ENCODE measurements around the gene C19orf25. TPM values are rescaled to one million over a fixed set of nuclear protein-coding genes. Genes with fewer than 3 reads are reported as not detected.
A peak's percentile ranks its signal among the peaks of the same experiment; 100 is the strongest.
"Not testable (repeated sequence)": the region's sequence is repeated elsewhere in the genome, so short reads cannot be mapped to it uniquely, and the experiment has no call there.

C19orf25 gene
- total RNA-seq, 2 donors from 2014 or later = 54.0 to 93.0 TPM

DNA sequence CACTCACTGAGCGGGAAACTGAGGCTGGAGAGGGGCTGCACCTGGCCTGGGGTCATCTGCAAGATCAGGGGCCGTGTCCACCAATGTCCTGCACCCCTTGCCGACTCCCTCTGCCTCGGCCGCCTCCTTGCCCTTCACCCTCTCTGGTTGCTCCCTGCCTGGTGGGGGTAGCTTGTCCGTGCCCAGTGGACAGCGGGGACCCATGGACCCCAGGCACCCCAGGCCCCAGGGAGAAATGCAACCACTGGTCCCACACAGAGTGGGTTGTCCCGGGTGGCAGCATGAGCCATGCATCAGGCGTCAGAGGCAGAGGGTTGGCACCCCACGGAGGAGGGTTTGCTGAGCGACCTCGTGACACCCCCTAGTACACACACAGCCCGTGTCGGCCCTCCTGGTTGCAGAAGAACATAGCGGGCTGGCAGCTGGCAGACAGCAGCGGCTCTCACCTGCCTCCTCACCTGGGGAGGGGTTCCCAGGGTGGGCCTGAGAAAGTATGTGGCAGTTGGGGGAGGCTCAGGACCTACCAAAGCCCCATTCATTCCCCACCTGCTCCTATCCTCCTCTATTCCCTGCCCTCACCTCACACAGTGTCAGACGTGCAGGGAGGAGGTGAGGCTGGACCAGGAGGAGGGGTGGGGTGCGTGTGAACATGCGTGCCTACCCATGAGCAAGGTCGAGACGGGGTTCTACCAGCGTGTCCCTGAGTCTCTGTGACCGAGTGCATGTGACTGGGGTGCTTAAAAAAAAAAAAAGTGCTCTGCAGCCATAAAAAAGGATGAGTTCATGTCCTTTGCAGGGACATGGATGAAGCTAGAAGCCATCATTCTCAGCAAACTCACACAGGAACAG lies 25.1 kb upstream of the C19orf25 start:
- WGBS = 52% methylated on average over 23 of the region's 23 CpGs
- peaks cover 14% of the 10 kb centered on the region for H3K27me3 ChIP-seq (replicated peaks; ENCODE audit: insufficient read depth)
- TF ChIP-seq, protein P1, sequence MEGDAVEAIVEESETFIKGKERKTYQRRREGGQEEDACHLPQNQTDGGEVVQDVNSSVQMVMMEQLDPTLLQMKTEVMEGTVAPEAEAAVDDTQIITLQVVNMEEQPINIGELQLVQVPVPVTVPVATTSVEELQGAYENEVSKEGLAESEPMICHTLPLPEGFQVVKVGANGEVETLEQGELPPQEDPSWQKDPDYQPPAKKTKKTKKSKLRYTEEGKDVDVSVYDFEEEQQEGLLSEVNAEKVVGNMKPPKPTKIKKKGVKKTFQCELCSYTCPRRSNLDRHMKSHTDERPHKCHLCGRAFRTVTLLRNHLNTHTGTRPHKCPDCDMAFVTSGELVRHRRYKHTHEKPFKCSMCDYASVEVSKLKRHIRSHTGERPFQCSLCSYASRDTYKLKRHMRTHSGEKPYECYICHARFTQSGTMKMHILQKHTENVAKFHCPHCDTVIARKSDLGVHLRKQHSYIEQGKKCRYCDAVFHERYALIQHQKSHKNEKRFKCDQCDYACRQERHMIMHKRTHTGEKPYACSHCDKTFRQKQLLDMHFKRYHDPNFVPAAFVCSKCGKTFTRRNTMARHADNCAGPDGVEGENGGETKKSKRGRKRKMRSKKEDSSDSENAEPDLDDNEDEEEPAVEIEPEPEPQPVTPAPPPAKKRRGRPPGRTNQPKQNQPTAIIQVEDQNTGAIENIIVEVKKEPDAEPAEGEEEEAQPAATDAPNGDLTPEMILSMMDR (IDR thresholded peaks at IDR 0.05) = no peak
- TF ChIP-seq POLR2A (IDR thresholded peaks at IDR 0.05) = no peak
- TF ChIP-seq POLR2AphosphoS5 (IDR thresholded peaks at IDR 0.05) = no peak
- no peaks in the 10 kb centered on the region for H3K36me3 ChIP-seq
- intact Hi-C loops (cut with DNase I) = loop anchor here (5.0 kb wide), 1 partner anchor 227 kb away; the partner anchor contains the start of gene FAM174C
- H3K4me3 ChIP-seq = no peak overlapping the region
- H3K27ac ChIP-seq = no peak overlapping the region
- no peaks in the 10 kb centered on the region for H3K9me3 ChIP-seq
- no peaks in the 10 kb centered on the region for H3K4me1 ChIP-seq (replicated peaks)
- no peak for DNase-seq (ENCODE audit: low spot score)

DNA sequence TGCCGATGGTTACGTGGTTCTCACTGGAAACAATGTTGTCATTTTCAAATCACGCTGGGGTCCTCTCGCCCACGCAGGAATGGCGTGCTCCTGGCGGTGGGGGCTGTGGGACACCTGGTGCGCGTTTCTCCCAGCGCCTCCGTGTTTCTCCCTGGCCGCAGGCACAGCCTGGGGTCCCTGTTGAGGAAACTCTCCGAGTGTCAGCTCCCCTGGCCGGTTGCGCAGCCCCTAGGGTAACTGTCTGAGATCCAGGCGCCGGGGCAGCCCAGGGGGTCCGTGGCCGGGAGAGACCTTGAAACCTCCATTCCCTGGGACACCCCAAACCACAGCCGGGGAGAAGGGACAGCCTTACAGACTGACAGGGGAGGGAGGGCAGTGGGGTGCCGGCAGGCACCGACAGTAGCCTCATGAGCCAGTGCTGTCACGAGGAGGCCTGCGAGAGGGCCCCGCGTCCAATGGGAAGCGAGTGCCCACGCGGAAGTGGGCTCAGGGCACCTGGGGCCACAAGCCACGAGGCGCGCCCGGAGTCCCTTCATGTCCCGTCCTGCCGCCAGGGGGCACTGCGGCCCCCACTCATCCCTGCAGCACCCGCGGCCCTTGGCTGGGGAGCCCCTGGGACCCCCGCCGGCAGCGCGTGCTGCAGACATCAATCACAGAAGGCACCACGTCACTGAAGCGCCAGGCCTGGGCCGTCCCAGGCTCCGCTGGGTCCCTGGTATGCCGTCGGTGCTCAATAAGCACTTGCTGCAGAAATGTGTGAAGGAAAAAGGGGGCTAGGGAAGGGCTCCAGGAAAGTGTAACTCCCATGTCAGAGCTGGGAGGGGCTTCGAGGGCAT lies 24.3 kb upstream of the C19orf25 start:
- no peak overlapping the region for H3K4me3 ChIP-seq
- no peak for DNase-seq (ENCODE audit: low spot score)
- 8% methylated on average over 49 of the region's 49 CpGs for WGBS

DNA sequence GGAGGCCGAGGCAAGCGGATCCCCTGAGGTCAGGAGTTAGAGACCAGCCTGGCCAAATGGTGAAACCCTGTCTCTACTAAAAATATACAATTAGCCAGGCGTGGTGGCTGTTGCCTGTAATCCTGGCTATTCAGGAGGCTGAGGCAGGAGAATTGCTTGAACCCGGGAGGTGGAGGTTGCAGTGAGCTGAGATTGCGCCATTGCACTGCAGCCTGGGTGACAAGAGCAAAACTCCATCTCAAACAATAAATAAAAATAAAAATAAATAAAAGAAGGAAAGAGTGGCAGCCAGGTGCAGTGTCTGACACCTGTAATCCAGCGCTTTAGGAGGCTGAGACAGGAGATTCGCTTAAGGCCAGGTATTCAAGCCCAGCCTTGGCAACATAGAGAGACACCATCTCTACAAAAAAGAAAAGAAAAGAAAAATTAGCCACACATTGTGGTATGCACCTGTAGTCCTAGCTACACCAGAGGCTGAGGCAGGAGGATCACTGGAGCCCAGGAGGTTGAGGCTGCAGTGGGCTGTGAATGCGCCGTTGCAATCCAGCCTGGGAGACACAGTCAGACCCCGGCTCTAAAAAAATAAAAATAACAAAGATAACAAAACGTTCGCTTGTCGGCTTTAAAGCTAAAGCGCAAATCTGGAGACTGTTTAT lies 23.5 kb upstream of the C19orf25 start:
- 61% methylated on average over 14 of the region's 14 CpGs for WGBS
- DNase-seq (ENCODE audit: low spot score) = no peak
- no peak overlapping the region for H3K4me3 ChIP-seq
- peaks cover 14% of the 10 kb centered on the region for H3K27me3 ChIP-seq (replicated peaks; ENCODE audit: insufficient read depth)
- no peak overlapping the region for H3K27ac ChIP-seq
- TF ChIP-seq POLR2AphosphoS5 (IDR thresholded peaks at IDR 0.05) (no peak), POLR2A (IDR thresholded peaks at IDR 0.05) (no peak)
- TF ChIP-seq, protein P1 (IDR thresholded peaks at IDR 0.05) = no peak
- intact Hi-C loops (cut with DNase I) = loop anchor here (5.0 kb wide), 1 partner anchor 225 kb away; the partner anchor contains the start of gene FAM174C
- H3K36me3 ChIP-seq = no peaks in the 10 kb centered on the region
- H3K9me3 ChIP-seq = no peaks in the 10 kb centered on the region
- no peaks in the 10 kb centered on the region for H3K4me1 ChIP-seq (replicated peaks)

More for the DNA sequence above, 24.3 kb upstream of the C19orf25 start:
- H3K4me1 ChIP-seq (replicated peaks) = no peaks in the 10 kb centered on the region
- H3K36me3 ChIP-seq = no peaks in the 10 kb centered on the region
- no peaks in the 10 kb centered on the region for H3K9me3 ChIP-seq
- peaks cover 14% of the 10 kb centered on the region for H3K27me3 ChIP-seq (replicated peaks; ENCODE audit: insufficient read depth)
- TF ChIP-seq POLR2A (IDR thresholded peaks at IDR 0.05) (peak; percentile 10), POLR2AphosphoS5 (IDR thresholded peaks at IDR 0.05) (no peak)
- TF ChIP-seq, protein P1 (IDR thresholded peaks at IDR 0.05) = peak; percentile 40 to 70 (median 43)
- intact Hi-C loops (cut with DNase I) = loop anchor here (5.0 kb wide), 1 partner anchor 226 kb away; the partner anchor contains the start of gene FAM174C
- no peak overlapping the region for H3K27ac ChIP-seq

DNA sequence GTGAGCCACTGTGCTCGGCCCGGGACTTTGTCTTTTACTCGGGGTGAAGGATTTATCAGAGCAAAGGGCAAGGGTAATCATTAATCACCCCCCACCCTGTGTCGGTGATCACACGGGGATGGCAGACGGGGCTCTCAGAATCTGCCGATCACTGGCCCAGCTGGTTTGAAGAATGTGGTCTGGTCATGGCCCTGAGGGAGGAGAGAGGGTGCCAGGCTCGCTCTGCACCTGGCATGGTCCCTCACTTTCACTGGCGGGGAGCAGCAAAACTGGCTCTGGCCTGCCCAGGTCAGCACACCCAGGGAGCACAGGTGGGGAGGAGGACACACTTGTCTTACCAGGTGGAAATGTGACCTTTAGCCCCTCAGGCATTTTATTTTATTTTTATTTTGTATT lies 22.2 kb upstream of the C19orf25 start:
- Histone ChIP-seq H3K36me3 (no peaks in the 10 kb centered on the region), H3K27me3 (replicated peaks; ENCODE audit: insufficient read depth) (peaks cover 14% of the 10 kb centered on the region), H3K9me3 (no peaks in the 10 kb centered on the region), H3K27ac (no peak overlapping the region), H3K4me1 (replicated peaks) (no peaks in the 10 kb centered on the region), H3K4me3 (no peak overlapping the region)
- intact Hi-C loops (cut with DNase I) = loop anchor here (5.0 kb wide), 1 partner anchor 224 kb away; the partner anchor contains the start of gene FAM174C
- 44% methylated on average over 9 of the region's 9 CpGs for WGBS
- no peak for DNase-seq (ENCODE audit: low spot score)
- TF ChIP-seq POLR2AphosphoS5 (IDR thresholded peaks at IDR 0.05) = no peak
- TF ChIP-seq POLR2A (IDR thresholded peaks at IDR 0.05) = no peak
- TF ChIP-seq, protein P1 (IDR thresholded peaks at IDR 0.05) = no peak

DNA sequence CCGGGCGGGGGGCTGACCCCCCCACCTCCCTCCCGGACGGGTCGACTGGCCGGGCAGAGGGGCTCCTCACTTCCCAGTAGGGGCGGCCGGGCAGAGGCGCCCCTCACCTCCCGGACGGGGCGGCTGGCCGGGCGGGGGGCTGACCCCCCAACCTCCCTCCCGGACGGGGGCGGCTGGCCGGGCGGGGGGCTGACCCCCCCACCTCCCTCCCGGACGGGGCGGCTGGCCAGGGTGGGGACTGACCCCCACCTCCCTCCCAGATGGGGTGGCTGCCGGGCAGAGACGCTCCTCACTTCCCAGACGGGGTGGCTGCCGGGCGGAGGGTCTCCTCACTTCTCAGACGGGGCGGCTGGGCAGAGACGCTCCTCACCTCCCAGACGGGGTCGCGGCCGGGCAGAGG lies 20.2 kb upstream of the C19orf25 start:
- DNase-seq (ENCODE audit: low spot score); intact Hi-C loops (cut with DNase I); H3K4me3 ChIP-seq; H3K4me1 ChIP-seq (replicated peaks); H3K27ac ChIP-seq; H3K36me3 ChIP-seq; H3K9me3 ChIP-seq: not testable (repeated sequence)
- peaks cover 14% of the 10 kb centered on the region for H3K27me3 ChIP-seq (replicated peaks; ENCODE audit: insufficient read depth)
- 71% methylated on average over 9 of the region's 34 CpGs for WGBS

Measured in prostate gland (tissue), 2 donors.